Esophagus muscularis mucosa (tissue), 4 donors: Measurements from ENCODE around the gene NLK. TPM values are rescaled to one million over a fixed set of nuclear protein-coding genes. Genes with fewer than 3 reads are reported as not detected.

Experiments used
- DNase-seq: peaks from one replicate; pipeline ENCODE4 v3.0.0-alpha.2; 2017; ENCODE audit errors: extremely low spot score
- H3K27ac ChIP-seq, 4 donors: fragments of 200-600 bp; sonication (generic); replicated peaks in 1 of 4; 1 replicate in 3 of 4; 2 replicates in 1 of 4; pipeline ENCODE4 v1.5.1; 2016 to 2019; ENCODE audit warnings: mild to moderate bottlenecking in 1 of 4
- H3K27me3 ChIP-seq, 4 donors: fragments of 200-600 bp; sonication (generic); one replicate each; pipeline versions ENCODE4 v1.5.1 to v1.6.0; 2016 to 2019
- H3K36me3 ChIP-seq, 4 donors: fragments of 200-600 bp; sonication (generic); one replicate each; pipeline ENCODE4 v1.5.1; 2016 to 2019
- H3K4me1 ChIP-seq, 4 donors: fragments of 200-600 bp; sonication (generic); one replicate each; pipeline ENCODE4 v1.5.1; 2016 to 2019
- H3K4me3 ChIP-seq, 4 donors: fragments of 200-600 bp; sonication (generic); 1 replicate in 2 of 4; 2 replicates in 2 of 4; pipeline ENCODE4 v1.5.1; 2016 to 2019; ENCODE audit warnings: mild to moderate bottlenecking in 4 of 4, moderate library complexity in 1 of 4
- H3K9me3 ChIP-seq, 4 donors: fragments of 200-600 bp; sonication (generic); 1 replicate in 3 of 4; 2 replicates in 1 of 4; pipeline ENCODE4 v1.5.1; 2016 to 2019
- CTCF ChIP-seq, 3 experiments: fragments of 200-600 bp in 2 of 3; fragments of 450-650 bp in 1 of 3; sonication (generic) in 2 of 3; IDR thresholded peaks; one replicate each; pipeline ENCODE4 v1.5.1; 2017 to 2019; ENCODE audit warnings: antibody characterized with exemption in 3 of 3, mild to moderate bottlenecking in 2 of 3, moderate library complexity in 1 of 3
- EP300 ChIP-seq: sonication (generic); formaldehyde crosslinking; IDR thresholded peaks from one replicate; pipeline ENCODE4 v1.6.1; 2017; ENCODE audit warnings: antibody characterized with exemption
- POLR2A ChIP-seq: fragments of 450-650 bp; IDR thresholded peaks from one replicate; pipeline ENCODE4 v1.6.1; 2017; ENCODE audit warnings: antibody characterized with exemption, moderate library complexity, mild to moderate bottlenecking, low read depth
- POLR2AphosphoS5 ChIP-seq, 2 donors: sonication (generic); formaldehyde crosslinking; IDR thresholded peaks; one replicate each; pipeline ENCODE4 v1.6.1; 2017; ENCODE audit warnings: antibody characterized with exemption in 2 of 2
- WGBS: methylation state at CpG from one replicate; pipeline ENCODE4 v1.1.5; 2018; 5-methylcytosine and 5-hydroxymethylcytosine counted together
- intact Hi-C: fragments of 100-400 bp; cut with DNase I; formaldehyde crosslinking; loops from one replicate; pipeline ENCODE4 v1.15.1; 2023
- total RNA-seq, 4 donors: library from RNA; depleted of rRNA; stranded (reverse); fragments of >200 nt; gene quantifications; one replicate each; pipeline versions ENCODE4 v1.1.0 to v1.2.1, GENCODE V29; 2016

The NLK gene
- total RNA-seq, 4 donors from 2014 or later: 10.1 to 16.2 (median 12.6) TPM

- no peaks in the 10 kb centered on the region for H3K9me3 ChIP-seq
- no peaks in the 10 kb centered on the region for H3K4me1 ChIP-seq
- DNase-seq: no peak
- WGBS: 88% methylated on average over 1 of the region's 1 CpG
- TF ChIP-seq CTCF (IDR thresholded peaks at IDR 0.05) (no peak), POLR2AphosphoS5 (IDR thresholded peaks at IDR 0.05) (no peak), EP300 (no peak), POLR2A (no peak)
- H3K4me3 ChIP-seq: no peak overlapping the region
- H3K36me3 ChIP-seq: peaks cover 0 to 12% (median 2%) of the 10 kb centered on the region in 4 donors
- no peak overlapping the region for H3K27ac ChIP-seq
- H3K27me3 ChIP-seq: no peaks in the 10 kb centered on the region
- intact Hi-C loops: no loop called here
Measured at GRCh38 chr17:28159004-28159403, 116.5 kb downstream of the NLK start.

GRCh38 chr17:28159924-28160323, 117.4 kb downstream of the NLK start:
- H3K36me3 ChIP-seq: peaks cover 0 to 12% (median 4%) of the 10 kb centered on the region in 4 donors
- intact Hi-C loops: no loop called here
- no peaks in the 10 kb centered on the region for H3K9me3 ChIP-seq
- H3K4me3 ChIP-seq: no peak overlapping the region
- whole genome bisulfite sequencing: 94% methylated on average over 5 of the region's 5 CpGs
- no peaks in the 10 kb centered on the region for H3K27me3 ChIP-seq
- no peak for DNase-seq
- no peak for TF ChIP-seq POLR2AphosphoS5 (IDR thresholded peaks at IDR 0.05)
- TF ChIP-seq EP300: no peak
- TF ChIP-seq CTCF (IDR thresholded peaks at IDR 0.05): no peak
- TF ChIP-seq POLR2A: no peak
- H3K4me1 ChIP-seq: no peaks in the 10 kb centered on the region
- no peak overlapping the region for H3K27ac ChIP-seq

GRCh38 chr17:28160610-28161009, 118.1 kb downstream of the NLK start:
- no peak for TF ChIP-seq CTCF (IDR thresholded peaks at IDR 0.05)
- no peak for TF ChIP-seq POLR2AphosphoS5 (IDR thresholded peaks at IDR 0.05)
- Histone ChIP-seq H3K36me3 (peaks cover 0 to 12% (median 4%) of the 10 kb centered on the region in 4 donors), H3K9me3 (no peaks in the 10 kb centered on the region), H3K4me1 (no peaks in the 10 kb centered on the region), H3K27ac (no peak overlapping the region), H3K4me3 (no peak overlapping the region), H3K27me3 (no peaks in the 10 kb centered on the region)
- 62% methylated on average over 2 of the region's 2 CpGs for WGBS
- no peak for DNase-seq
- intact Hi-C loops: no loop called here

GRCh38 chr17:28161311-28161710, 118.8 kb downstream of the NLK start:
- TF ChIP-seq POLR2AphosphoS5 (IDR thresholded peaks at IDR 0.05) (no peak), POLR2A (no peak), EP300 (no peak), CTCF (IDR thresholded peaks at IDR 0.05) (no peak)
- H3K4me3 ChIP-seq: no peak overlapping the region
- 88% methylated on average over 4 of the region's 4 CpGs for WGBS
- DNase-seq: no peak
- no peak overlapping the region for H3K27ac ChIP-seq
- H3K9me3 ChIP-seq: no peaks in the 10 kb centered on the region
- peaks cover 0 to 12% (median 6%) of the 10 kb centered on the region in 4 donors for H3K36me3 ChIP-seq
- no peaks in the 10 kb centered on the region for H3K27me3 ChIP-seq
- intact Hi-C loops: no loop called here
- no peaks in the 10 kb centered on the region for H3K4me1 ChIP-seq

- intact Hi-C loops: no loop called here
- Histone ChIP-seq H3K36me3 (peaks cover 8 to 39% (median 23%) of the 10 kb centered on the region in 4 donors), H3K4me1 (no peaks in the 10 kb centered on the region), H3K27me3 (no peaks in the 10 kb centered on the region), H3K9me3 (no peaks in the 10 kb centered on the region), H3K4me3 (no peak overlapping the region), H3K27ac (no peak overlapping the region)
- WGBS: 90% methylated on average over 2 of the region's 2 CpGs
- no peak for DNase-seq
- no peak for TF ChIP-seq POLR2AphosphoS5 (IDR thresholded peaks at IDR 0.05)
- TF ChIP-seq CTCF (IDR thresholded peaks at IDR 0.05): no peak
- no peak for TF ChIP-seq EP300
- no peak for TF ChIP-seq POLR2A
Measured at GRCh38 chr17:28166478-28166877, 124.0 kb downstream of the NLK start.
